ENCODE measurements around the gene ABCA2. TPM values are rescaled to one million over a fixed set of nuclear protein-coding genes. Genes with fewer than 3 reads are reported as not detected.

ABCA2 gene
- total and polyA plus RNA-seq, 11 donors = 13.1 to 44.3 (median 30.6) TPM

- ATAC-seq = no peak
- Histone ChIP-seq H3K36me3 (no peaks in the 10 kb centered on the region), H3K4me1 (peaks cover 0 to 17% (median 12%) of the 10 kb centered on the region in 12 donors), H3K4me3 (no peak overlapping the region), H3K27me3 (no peaks in the 10 kb centered on the region), H3K27ac (no peak overlapping the region), H3K9me3 (no peaks in the 10 kb centered on the region)
- TF ChIP-seq POLR2A (IDR thresholded peaks at IDR 0.05) (no peak), CTCF (IDR thresholded peaks at IDR 0.05) (no peak)
- 85 to 94% (median 92%) methylated on average over 5 to 6 of the region's 6 CpGs for WGBS, 4 donors
- intact Hi-C loops (cut with DNase I) = no loop called here
- peak in 1 of 5 donors; percentile 25 for DNase-seq
Measured at GRCh38 chr9:136957901-136958300, 70.1 kb downstream of the ABCA2 start.

- WGBS, 4 donors = 87 to 98% (median 93%) methylated on average over 1 of the region's 1 CpG
- ATAC-seq (no peak), DNase-seq (no peak)
- Histone ChIP-seq H3K27me3 (no peaks in the 10 kb centered on the region), H3K4me3 (no peak overlapping the region), H3K9me3 (no peaks in the 10 kb centered on the region), H3K36me3 (no peaks in the 10 kb centered on the region), H3K27ac (no peak overlapping the region), H3K4me1 (peaks cover 0 to 18% (median 12%) of the 10 kb centered on the region in 12 donors)
- intact Hi-C loops (cut with DNase I) = no loop called here
- TF ChIP-seq CTCF (IDR thresholded peaks at IDR 0.05) (no peak), POLR2A (IDR thresholded peaks at IDR 0.05) (no peak)
Measured at GRCh38 chr9:136957461-136957860, 70.6 kb downstream of the ABCA2 start.

Other genes starting within 250 kb of the ABCA2 start
Only the 30 nearest of the 38 such genes appear.
- gene AJM1, start 185.8 kb downstream of the ABCA2 start, total RNA-seq = 1 to 10 TPM; 2.6 to 7.0 (median 6.2) TPM
- gene AJM1, start 185.8 kb downstream of the ABCA2 start, polyA plus RNA-seq = 1 to 10 TPM; 2.8 to 5.5 TPM
- gene PHPT1, start 178.8 kb downstream of the ABCA2 start, total RNA-seq = 100 to 1,000 TPM; 230 to 386 (median 266) TPM
- 100 to 1,000 TPM; 225 to 717 TPM for gene PHPT1, start 178.8 kb downstream of the ABCA2 start, polyA plus RNA-seq
- gene MAMDC4, start 175.9 kb downstream of the ABCA2 start, total RNA-seq = 1 to 10 TPM; 2.9 to 8.3 (median 6.1) TPM
- 10 to 100 TPM in 1 of 2 donors, 1 to 10 TPM in 1; 4.5 to 14.9 TPM for gene MAMDC4, start 175.9 kb downstream of the ABCA2 start, polyA plus RNA-seq
- 100 to 1,000 TPM; 289 to 467 (median 341) TPM for gene EDF1, start 161.9 kb downstream of the ABCA2 start, total RNA-seq
- gene EDF1, start 161.9 kb downstream of the ABCA2 start, polyA plus RNA-seq = 100 to 1,000 TPM; 454 to 605 TPM
- 10 to 100 TPM in 3 of 9 donors, 1 to 10 TPM in 6; 6.3 to 14.7 (median 9.1) TPM for gene TRAF2, start 141.7 kb downstream of the ABCA2 start, total RNA-seq
- 10 to 100 TPM; 10.6 to 28.3 TPM for gene TRAF2, start 141.7 kb downstream of the ABCA2 start, polyA plus RNA-seq
- gene FBXW5, start 83.5 kb downstream of the ABCA2 start, total RNA-seq = 100 to 1,000 TPM; 110 to 388 (median 147) TPM
- 100 to 1,000 TPM; 189 to 206 TPM for gene FBXW5, start 83.5 kb downstream of the ABCA2 start, polyA plus RNA-seq
- gene C8G, start 83.0 kb downstream of the ABCA2 start, total RNA-seq = 1 to 10 TPM in 7 of 9 donors, not detected in 2; 1.2 to 3.7 (median 1.5) TPM
- gene C8G, start 83.0 kb downstream of the ABCA2 start, polyA plus RNA-seq = 1 to 10 TPM; 1.0 to 3.1 TPM
- 10 to 100 TPM in 2 of 9 donors, 1 to 10 TPM in 7; 1.9 to 23.7 (median 6.4) TPM for gene LCN12, start 76.0 kb downstream of the ABCA2 start, total RNA-seq
- 1 to 10 TPM in 1 of 2 donors, under 1 TPM in 1; 0.46 to 3.9 TPM for gene LCN12, start 76.0 kb downstream of the ABCA2 start, polyA plus RNA-seq
- gene PTGDS, start 50.7 kb downstream of the ABCA2 start, total RNA-seq = 1,000 to 10,000 TPM; 1,152 to 4,769 (median 3,109) TPM
- 1,000 to 10,000 TPM; 2,982 to 5,295 TPM for gene PTGDS, start 50.7 kb downstream of the ABCA2 start, polyA plus RNA-seq
- gene LCNL1, start 45.2 kb downstream of the ABCA2 start, total RNA-seq = 10 to 100 TPM in 2 of 9 donors, 1 to 10 TPM in 5, under 1 TPM in 2; 0.16 to 14.9 (median 2.7) TPM
- gene LCNL1, start 45.2 kb downstream of the ABCA2 start, polyA plus RNA-seq = 1 to 10 TPM in 1 of 2 donors, under 1 TPM in 1; 0.14 to 5.8 TPM
- 10 to 100 TPM; 15.0 to 35.3 (median 19.4) TPM for gene PAXX, start 35.8 kb downstream of the ABCA2 start, total RNA-seq
- 10 to 100 TPM; 31.2 to 57.3 TPM for gene PAXX, start 35.8 kb downstream of the ABCA2 start, polyA plus RNA-seq
- gene CLIC3, start 31.7 kb downstream of the ABCA2 start, total RNA-seq = 10 to 100 TPM in 1 of 9 donors, 1 to 10 TPM in 8; 1.5 to 16.7 (median 5.0) TPM
- gene CLIC3, start 31.7 kb downstream of the ABCA2 start, polyA plus RNA-seq = 10 to 100 TPM in 1 of 2 donors, 1 to 10 TPM in 1; 3.9 to 11.3 TPM
- under 1 TPM in 2 of 9 donors, not detected in 7; 0.15 to 0.48 TPM for gene FUT7, start 3.9 kb upstream of the ABCA2 start, total RNA-seq
- under 1 TPM in 1 of 2 donors, not detected in 1; 0.17 TPM for gene FUT7, start 3.9 kb upstream of the ABCA2 start, polyA plus RNA-seq
- 100 to 1,000 TPM in 1 of 9 donors, 10 to 100 TPM in 8; 45.1 to 114 (median 55.1) TPM for gene NPDC1, start 17.9 kb upstream of the ABCA2 start, total RNA-seq
- 10 to 100 TPM; 38.4 to 71.7 TPM for gene NPDC1, start 17.9 kb upstream of the ABCA2 start, polyA plus RNA-seq
- gene ENTPD2, start 25.8 kb upstream of the ABCA2 start, total RNA-seq = 1 to 10 TPM in 8 of 9 donors, under 1 TPM in 1; 0.85 to 2.9 (median 1.2) TPM
- 1 to 10 TPM in 1 of 2 donors, under 1 TPM in 1; 0.50 to 1.2 TPM for gene ENTPD2, start 25.8 kb upstream of the ABCA2 start, polyA plus RNA-seq
- gene SAPCD2, start 42.3 kb upstream of the ABCA2 start, total RNA-seq = 1 to 10 TPM in 1 of 9 donors, under 1 TPM in 8; 0.09 to 2.0 (median 0.20) TPM
- under 1 TPM; 0.15 to 0.22 TPM for gene SAPCD2, start 42.3 kb upstream of the ABCA2 start, polyA plus RNA-seq
- 10 to 100 TPM in 4 of 9 donors, 1 to 10 TPM in 5; 5.9 to 15.1 (median 9.4) TPM for gene UAP1L1, start 49.3 kb upstream of the ABCA2 start, total RNA-seq
- 10 to 100 TPM in 1 of 2 donors, 1 to 10 TPM in 1; 3.9 to 12.4 TPM for gene UAP1L1, start 49.3 kb upstream of the ABCA2 start, polyA plus RNA-seq
- gene MAN1B1, start 58.7 kb upstream of the ABCA2 start, total RNA-seq = 10 to 100 TPM; 17.6 to 40.6 (median 21.7) TPM
- 10 to 100 TPM; 26.7 to 29.5 TPM for gene MAN1B1, start 58.7 kb upstream of the ABCA2 start, polyA plus RNA-seq
- 100 to 1,000 TPM in 8 of 9 donors, 10 to 100 TPM in 1; 96.6 to 137 (median 119) TPM for gene DPP7, start 86.5 kb upstream of the ABCA2 start, total RNA-seq
- gene DPP7, start 86.5 kb upstream of the ABCA2 start, polyA plus RNA-seq = 100 to 1,000 TPM; 112 to 260 TPM
- not detected for gene GRIN1, start 110.9 kb upstream of the ABCA2 start, total RNA-seq
- under 1 TPM in 1 of 2 donors, not detected in 1; 0.10 TPM for gene GRIN1, start 110.9 kb upstream of the ABCA2 start, polyA plus RNA-seq
- gene LRRC26, start 141.8 kb upstream of the ABCA2 start, total RNA-seq = not detected
- gene LRRC26, start 141.8 kb upstream of the ABCA2 start, polyA plus RNA-seq = not detected
- gene TMEM210, start 143.8 kb upstream of the ABCA2 start, total RNA-seq = not detected
- not detected for gene TMEM210, start 143.8 kb upstream of the ABCA2 start, polyA plus RNA-seq
- gene ANAPC2, start 160.3 kb upstream of the ABCA2 start, total RNA-seq = 10 to 100 TPM; 14.3 to 35.9 (median 28.9) TPM
- gene ANAPC2, start 160.3 kb upstream of the ABCA2 start, polyA plus RNA-seq = 10 to 100 TPM; 26.6 to 33.4 TPM
- 100 to 1,000 TPM in 2 of 9 donors, 10 to 100 TPM in 7; 46.0 to 123 (median 59.9) TPM for gene SSNA1, start 160.4 kb upstream of the ABCA2 start, total RNA-seq
- 100 to 1,000 TPM; 120 to 161 TPM for gene SSNA1, start 160.4 kb upstream of the ABCA2 start, polyA plus RNA-seq
- gene TPRN, start 172.5 kb upstream of the ABCA2 start, total RNA-seq = 10 to 100 TPM; 11.5 to 18.0 (median 16.6) TPM
- gene TPRN, start 172.5 kb upstream of the ABCA2 start, polyA plus RNA-seq = 10 to 100 TPM; 12.5 to 16.7 TPM
- 10 to 100 TPM; 30.8 to 43.7 (median 39.9) TPM for gene TMEM203, start 177.4 kb upstream of the ABCA2 start, total RNA-seq
- 10 to 100 TPM; 49.8 to 52.0 TPM for gene TMEM203, start 177.4 kb upstream of the ABCA2 start, polyA plus RNA-seq
- gene NDOR1, start 177.5 kb upstream of the ABCA2 start, total RNA-seq = 1 to 10 TPM; 4.5 to 9.6 (median 6.1) TPM
- gene NDOR1, start 177.5 kb upstream of the ABCA2 start, polyA plus RNA-seq = 1 to 10 TPM; 6.2 to 9.2 TPM
- gene RNF208, start 194.0 kb upstream of the ABCA2 start, total RNA-seq = 10 to 100 TPM in 7 of 9 donors, 1 to 10 TPM in 2; 6.9 to 34.1 (median 22.5) TPM
- 10 to 100 TPM in 1 of 2 donors, 1 to 10 TPM in 1; 9.3 to 72.7 TPM for gene RNF208, start 194.0 kb upstream of the ABCA2 start, polyA plus RNA-seq
- gene CYSRT1, start 196.9 kb upstream of the ABCA2 start, total RNA-seq = under 1 TPM in 6 of 9 donors, not detected in 3; 0.22 to 0.61 (median 0.29) TPM
- under 1 TPM; 0.14 to 0.27 TPM for gene CYSRT1, start 196.9 kb upstream of the ABCA2 start, polyA plus RNA-seq
- gene RNF224, start 199.3 kb upstream of the ABCA2 start, total RNA-seq = not detected
- not detected for gene RNF224, start 199.3 kb upstream of the ABCA2 start, polyA plus RNA-seq